ENCODE results near the gene LSAMP. TPM values are rescaled to one million over a fixed set of nuclear protein-coding genes. Genes with fewer than 3 reads are reported as not detected.

Gene LSAMP
- total RNA-seq, 1 donor from 2014 or later: 7.9 TPM

- no peak for DNase-seq
Observed at GRCh38 chr3:115943579-115943978, 501.7 kb downstream of the LSAMP start.

- no peak for DNase-seq
Observed at GRCh38 chr3:115937054-115937453, 508.2 kb downstream of the LSAMP start.

- no peak for DNase-seq
Observed at GRCh38 chr3:115932807-115933206, 512.5 kb downstream of the LSAMP start.

GRCh38 chr3:115931581-115931980 lies 513.7 kb downstream of the LSAMP start:
- no peak for DNase-seq

- DNase-seq: no peak
Observed at GRCh38 chr3:115930922-115931321, 514.4 kb downstream of the LSAMP start.

GRCh38 chr3:115930168-115930567 lies 515.1 kb downstream of the LSAMP start:
- no peak for DNase-seq

- no peak for DNase-seq
Observed at GRCh38 chr3:115928376-115928775, 516.9 kb downstream of the LSAMP start.

GRCh38 chr3:115927197-115927596 lies 518.1 kb downstream of the LSAMP start:
- DNase-seq: no peak

GRCh38 chr3:115922681-115923347 lies 522.5 kb downstream of the LSAMP start:
- DNase-seq: no peak

- no peak for DNase-seq
Observed at GRCh38 chr3:115921711-115922110, 523.6 kb downstream of the LSAMP start.

- no peak for DNase-seq
Observed at GRCh38 chr3:115918900-115919299, 526.4 kb downstream of the LSAMP start.

- no peak for DNase-seq
Observed at GRCh38 chr3:115916866-115917265, 528.4 kb downstream of the LSAMP start.

GRCh38 chr3:115915061-115915460 lies 530.2 kb downstream of the LSAMP start:
- DNase-seq: no peak

GRCh38 chr3:115913069-115913686 lies 532.1 kb downstream of the LSAMP start:
- no peak for DNase-seq

- no peak for DNase-seq
Observed at GRCh38 chr3:115912372-115912771, 532.9 kb downstream of the LSAMP start.

- no peak for DNase-seq
Observed at GRCh38 chr3:115905871-115906270, 539.4 kb downstream of the LSAMP start.

GRCh38 chr3:115903843-115904242 lies 541.4 kb downstream of the LSAMP start:
- DNase-seq: no peak

- no peak for DNase-seq
Observed at GRCh38 chr3:115901008-115901407, 544.3 kb downstream of the LSAMP start.

GRCh38 chr3:115899535-115899934 lies 545.8 kb downstream of the LSAMP start:
- no peak for DNase-seq

- DNase-seq: no peak
Observed at GRCh38 chr3:115898656-115899410, 546.5 kb downstream of the LSAMP start.

GRCh38 chr3:115891006-115891636 lies 554.2 kb downstream of the LSAMP start:
- no peak for DNase-seq

- no peak for DNase-seq
Observed at GRCh38 chr3:115890579-115890978, 554.7 kb downstream of the LSAMP start.

GRCh38 chr3:115885621-115886020 lies 559.7 kb downstream of the LSAMP start:
- no peak for DNase-seq

All from skin of body (tissue), 2 donors.